Measurements from ENCODE around the gene TPSB2.

DNA sequence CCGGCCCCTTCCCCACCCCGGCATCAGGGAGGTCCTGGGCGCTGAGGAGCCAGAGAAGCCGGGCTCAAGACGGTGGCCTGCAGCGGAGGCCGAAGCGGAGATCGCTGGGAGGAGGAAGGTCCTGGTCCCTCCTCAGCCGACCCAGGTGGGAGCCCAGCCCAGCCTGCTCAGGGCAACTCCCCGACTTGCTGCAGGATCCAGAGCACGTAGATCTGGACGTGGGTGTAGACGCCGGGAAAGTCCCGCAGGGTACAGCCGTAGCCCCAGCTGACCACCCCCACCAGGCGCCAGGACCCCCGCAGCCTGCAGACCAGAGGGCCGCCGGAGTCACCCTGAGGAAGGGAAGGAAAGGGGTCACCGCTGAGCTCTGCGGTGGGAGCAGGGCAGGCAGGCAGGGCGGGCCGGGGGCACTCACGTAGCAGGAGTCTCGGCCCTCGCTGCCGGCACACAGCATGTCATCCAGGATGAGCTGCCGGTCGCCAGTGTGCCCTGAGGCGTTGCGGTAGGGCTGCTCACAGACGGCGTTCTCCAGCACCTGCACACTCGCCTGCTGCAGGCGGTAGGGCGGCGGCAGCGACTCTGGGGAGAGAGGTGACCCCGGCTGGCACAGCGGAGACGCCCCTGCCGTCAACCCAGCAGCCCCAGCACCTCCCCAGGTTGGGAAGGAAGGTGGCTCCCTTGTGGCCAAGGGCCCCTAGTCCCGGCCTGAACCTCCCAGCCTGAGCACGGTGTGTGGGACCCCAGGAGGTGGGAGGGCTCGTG lies 31.3 kb upstream of the TPSB2 start:
- TF ChIP-seq NCOA4 (IDR thresholded peaks at IDR 0.05; ENCODE audit: partially characterized antibody) (no peak), JUN (IDR thresholded peaks at IDR 0.05; ENCODE audit: borderline replicate concordance, low read depth, low read length) (no peak), JUN (CRISPR knock-in tag; IDR thresholded peaks at IDR 0.05; ENCODE audit: borderline replicate concordance) (no peak)
- TF ChIP-seq, protein P1, sequence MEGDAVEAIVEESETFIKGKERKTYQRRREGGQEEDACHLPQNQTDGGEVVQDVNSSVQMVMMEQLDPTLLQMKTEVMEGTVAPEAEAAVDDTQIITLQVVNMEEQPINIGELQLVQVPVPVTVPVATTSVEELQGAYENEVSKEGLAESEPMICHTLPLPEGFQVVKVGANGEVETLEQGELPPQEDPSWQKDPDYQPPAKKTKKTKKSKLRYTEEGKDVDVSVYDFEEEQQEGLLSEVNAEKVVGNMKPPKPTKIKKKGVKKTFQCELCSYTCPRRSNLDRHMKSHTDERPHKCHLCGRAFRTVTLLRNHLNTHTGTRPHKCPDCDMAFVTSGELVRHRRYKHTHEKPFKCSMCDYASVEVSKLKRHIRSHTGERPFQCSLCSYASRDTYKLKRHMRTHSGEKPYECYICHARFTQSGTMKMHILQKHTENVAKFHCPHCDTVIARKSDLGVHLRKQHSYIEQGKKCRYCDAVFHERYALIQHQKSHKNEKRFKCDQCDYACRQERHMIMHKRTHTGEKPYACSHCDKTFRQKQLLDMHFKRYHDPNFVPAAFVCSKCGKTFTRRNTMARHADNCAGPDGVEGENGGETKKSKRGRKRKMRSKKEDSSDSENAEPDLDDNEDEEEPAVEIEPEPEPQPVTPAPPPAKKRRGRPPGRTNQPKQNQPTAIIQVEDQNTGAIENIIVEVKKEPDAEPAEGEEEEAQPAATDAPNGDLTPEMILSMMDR (IDR thresholded peaks at IDR 0.05 in 2 of 3, conservative IDR thresholded peaks at IDR 0.05 in 1 of 3; ENCODE audit: insufficient read depth in 2 of 3, low read depth in 1 of 3, low read length in 3 of 3): no peak

All from K562 (cell line).